ENCODE data around the gene TMEM222. TPM values are rescaled to one million over a fixed set of nuclear protein-coding genes. Genes with fewer than 3 reads are reported as not detected.

TMEM222 gene
- total RNA-seq, 1 experiment from 2014 or later = 28.7 TPM

DNA sequence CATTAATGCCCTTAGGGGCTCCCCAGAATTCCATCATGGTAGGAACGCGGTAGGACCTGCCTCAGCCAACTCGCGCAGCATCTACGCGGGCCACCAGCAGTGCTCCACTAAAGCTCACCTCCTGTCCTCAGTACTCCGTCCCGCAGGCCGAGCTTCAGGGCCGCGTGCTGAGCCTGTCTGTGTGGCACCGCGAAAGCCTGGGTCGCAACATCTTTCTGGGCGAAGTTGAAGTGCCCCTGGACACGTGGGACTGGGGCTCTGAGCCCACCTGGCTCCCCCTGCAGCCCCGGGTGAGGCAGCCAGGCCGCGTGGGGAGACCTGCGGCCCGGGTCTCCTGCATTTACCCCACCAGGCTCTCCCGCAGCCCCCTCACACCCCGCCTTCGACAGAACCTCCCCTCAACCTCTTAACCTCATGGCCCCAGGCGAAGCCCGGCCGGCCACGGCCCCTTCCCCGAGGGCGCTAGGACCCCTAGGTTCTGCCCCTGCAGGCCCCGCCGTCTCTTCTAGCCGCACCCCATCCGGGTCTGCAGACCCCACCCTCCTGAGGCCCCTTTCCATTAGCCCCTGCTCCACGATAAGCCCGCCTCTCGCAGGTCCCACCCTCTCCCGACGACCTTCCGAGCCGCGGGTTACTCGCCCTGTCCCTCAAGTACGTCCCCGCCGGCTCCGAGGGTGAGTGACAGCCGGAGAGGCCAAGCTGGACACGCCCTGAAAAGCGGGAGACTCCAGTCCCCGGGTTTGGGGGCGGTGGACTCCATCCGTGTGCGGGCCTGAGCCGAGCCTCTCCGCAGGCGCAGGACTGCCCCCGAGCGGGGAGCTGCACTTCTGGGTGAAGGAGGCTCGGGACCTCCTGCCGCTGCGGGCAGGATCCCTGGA is 28.9 kb downstream of the TMEM222 start:
- Mint-ChIP-seq H3K36me3 (peaks cover 8% of the 10 kb centered on the region; the same call in 1 of the 2 replicates), H3K9me3 (no peaks in the 10 kb centered on the region), H3K4me3 (peak overlapping the region; percentile 75), H3K27me3 (ENCODE audit: low read depth) (peaks cover 12% of the 10 kb centered on the region), H3K4me1 (peaks cover 18% of the 10 kb centered on the region), H3K27ac (no peak overlapping the region)
- DNase-seq (ENCODE audit: low spot score) (peak; percentile 98), ATAC-seq (peak; percentile 84)
- ChIA-PET CTCF (interaction anchor here (0.6 to 11.0 kb wide), 29 partner anchors 9 to 321 kb away, joined by 3 to 258 read pairs (median 4); partner anchors contain the start of genes CD164L2, IFI6, MAP3K6 and SYTL1), POLR2A (interaction anchor here (0.6 to 3.1 kb wide), 8 partner anchors 9 to 176 kb away, joined by 3 to 29 read pairs (median 7); partner anchors contain the start of genes CD164L2, MAP3K6 and SYTL1)
- TF ChIP-seq, protein P1, sequence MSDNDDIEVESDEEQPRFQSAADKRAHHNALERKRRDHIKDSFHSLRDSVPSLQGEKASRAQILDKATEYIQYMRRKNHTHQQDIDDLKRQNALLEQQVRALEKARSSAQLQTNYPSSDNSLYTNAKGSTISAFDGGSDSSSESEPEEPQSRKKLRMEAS (CRISPR knock-in tag; IDR thresholded peaks at IDR 0.05) = peak; percentile 94
- TF ChIP-seq JAZF1 (CRISPR knock-in tag; IDR thresholded peaks at IDR 0.05) = no peak
- TF ChIP-seq EMX1 (CRISPR knock-in tag; IDR thresholded peaks at IDR 0.05) = no peak; the same call in 1 of the 2 replicates
- no peak for TF ChIP-seq NFE2L1 (CRISPR knock-in tag; IDR thresholded peaks at IDR 0.05)
- no peak for TF ChIP-seq HMGA2 (CRISPR knock-in tag; IDR thresholded peaks at IDR 0.05)
- peak; percentile 74; the same call in 1 of the 2 replicates for TF ChIP-seq NR2C2 (CRISPR knock-in tag; IDR thresholded peaks at IDR 0.05)
- TF ChIP-seq ZNF232 (CRISPR knock-in tag; IDR thresholded peaks at IDR 0.05) = peak; percentile 15; the same call in 1 of the 2 replicates
- TF ChIP-seq ZNF317 (CRISPR knock-in tag; IDR thresholded peaks at IDR 0.05; ENCODE audit: borderline replicate concordance, low read depth) = 0 out of 2 replicates have a peak, but pooled peaks have one; percentile 16
- TF ChIP-seq GTF2I (CRISPR knock-in tag; conservative IDR thresholded peaks at IDR 0.05) = no peak
- peak; percentile 41; the same call in 1 of the 2 replicates for TF ChIP-seq ZNF138 (CRISPR knock-in tag; conservative IDR thresholded peaks at IDR 0.05)
- TF ChIP-seq, protein P2, sequence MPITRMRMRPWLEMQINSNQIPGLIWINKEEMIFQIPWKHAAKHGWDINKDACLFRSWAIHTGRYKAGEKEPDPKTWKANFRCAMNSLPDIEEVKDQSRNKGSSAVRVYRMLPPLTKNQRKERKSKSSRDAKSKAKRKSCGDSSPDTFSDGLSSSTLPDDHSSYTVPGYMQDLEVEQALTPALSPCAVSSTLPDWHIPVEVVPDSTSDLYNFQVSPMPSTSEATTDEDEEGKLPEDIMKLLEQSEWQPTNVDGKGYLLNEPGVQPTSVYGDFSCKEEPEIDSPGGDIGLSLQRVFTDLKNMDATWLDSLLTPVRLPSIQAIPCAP (CRISPR knock-in tag; IDR thresholded peaks at IDR 0.05) = peak; percentile 76
- no peak for TF ChIP-seq ATF1 (CRISPR knock-in tag; IDR thresholded peaks at IDR 0.05)
- TF ChIP-seq, protein P3, sequence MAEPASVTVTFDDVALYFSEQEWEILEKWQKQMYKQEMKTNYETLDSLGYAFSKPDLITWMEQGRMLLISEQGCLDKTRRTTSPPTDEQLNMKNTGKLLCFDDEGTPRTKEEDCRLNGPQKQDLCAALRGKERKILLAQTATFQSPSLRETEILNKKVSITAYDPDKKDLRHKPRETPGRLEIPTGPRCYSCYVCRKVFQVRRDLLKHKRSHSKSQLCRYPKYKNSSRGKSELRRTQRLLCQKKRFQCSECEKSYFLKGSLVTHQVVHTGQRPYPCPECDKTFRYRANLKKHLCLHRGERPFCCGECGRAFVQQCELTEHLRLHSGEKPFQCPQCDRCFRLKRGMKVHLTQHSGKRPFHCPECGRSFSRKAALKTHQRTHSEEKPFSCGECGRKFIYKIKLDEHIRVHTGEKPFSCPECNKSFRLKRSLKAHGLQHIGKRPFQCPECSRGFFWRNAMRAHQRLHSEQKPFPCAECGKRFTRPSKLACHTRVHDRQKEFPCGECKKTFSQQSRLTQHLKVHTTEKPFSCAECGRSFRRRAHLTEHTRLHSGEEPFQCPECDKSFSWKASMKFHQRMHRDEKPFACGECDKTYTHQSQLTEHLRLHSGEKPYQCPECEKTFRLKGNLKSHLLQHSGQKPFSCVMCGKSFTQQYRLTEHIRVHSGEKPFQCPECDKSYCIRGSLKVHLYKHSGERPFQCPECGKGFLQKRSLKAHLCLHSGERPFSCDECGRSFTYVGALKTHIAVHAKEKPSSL (CRISPR knock-in tag; conservative IDR thresholded peaks at IDR 0.05) = no peak
- no peak for TF ChIP-seq ZNF416 (CRISPR knock-in tag; IDR thresholded peaks at IDR 0.05)
- no peak for TF ChIP-seq ZBTB21 (CRISPR knock-in tag; IDR thresholded peaks at IDR 0.05; ENCODE audit: borderline replicate concordance)
- TF ChIP-seq, protein P4, sequence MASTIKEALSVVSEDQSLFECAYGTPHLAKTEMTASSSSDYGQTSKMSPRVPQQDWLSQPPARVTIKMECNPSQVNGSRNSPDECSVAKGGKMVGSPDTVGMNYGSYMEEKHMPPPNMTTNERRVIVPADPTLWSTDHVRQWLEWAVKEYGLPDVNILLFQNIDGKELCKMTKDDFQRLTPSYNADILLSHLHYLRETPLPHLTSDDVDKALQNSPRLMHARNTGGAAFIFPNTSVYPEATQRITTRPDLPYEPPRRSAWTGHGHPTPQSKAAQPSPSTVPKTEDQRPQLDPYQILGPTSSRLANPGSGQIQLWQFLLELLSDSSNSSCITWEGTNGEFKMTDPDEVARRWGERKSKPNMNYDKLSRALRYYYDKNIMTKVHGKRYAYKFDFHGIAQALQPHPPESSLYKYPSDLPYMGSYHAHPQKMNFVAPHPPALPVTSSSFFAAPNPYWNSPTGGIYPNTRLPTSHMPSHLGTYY (CRISPR knock-in tag; IDR thresholded peaks at IDR 0.05) = peak; percentile 69; the same call in 1 of the 2 replicates
- TF ChIP-seq, protein P5, sequence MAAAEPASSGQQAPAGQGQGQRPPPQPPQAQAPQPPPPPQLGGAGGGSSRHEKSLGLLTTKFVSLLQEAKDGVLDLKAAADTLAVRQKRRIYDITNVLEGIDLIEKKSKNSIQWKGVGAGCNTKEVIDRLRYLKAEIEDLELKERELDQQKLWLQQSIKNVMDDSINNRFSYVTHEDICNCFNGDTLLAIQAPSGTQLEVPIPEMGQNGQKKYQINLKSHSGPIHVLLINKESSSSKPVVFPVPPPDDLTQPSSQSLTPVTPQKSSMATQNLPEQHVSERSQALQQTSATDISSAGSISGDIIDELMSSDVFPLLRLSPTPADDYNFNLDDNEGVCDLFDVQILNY (CRISPR knock-in tag; IDR thresholded peaks at IDR 0.05) = 0 out of 2 replicates have a peak, but pooled peaks have one; percentile 52
- TF ChIP-seq JUN (CRISPR knock-in tag; IDR thresholded peaks at IDR 0.05) = peak; percentile 90; the same call in 1 of the 2 replicates
- TF ChIP-seq TEAD4 (CRISPR knock-in tag; IDR thresholded peaks at IDR 0.05) = peak; percentile 79
- TF ChIP-seq, protein P6, sequence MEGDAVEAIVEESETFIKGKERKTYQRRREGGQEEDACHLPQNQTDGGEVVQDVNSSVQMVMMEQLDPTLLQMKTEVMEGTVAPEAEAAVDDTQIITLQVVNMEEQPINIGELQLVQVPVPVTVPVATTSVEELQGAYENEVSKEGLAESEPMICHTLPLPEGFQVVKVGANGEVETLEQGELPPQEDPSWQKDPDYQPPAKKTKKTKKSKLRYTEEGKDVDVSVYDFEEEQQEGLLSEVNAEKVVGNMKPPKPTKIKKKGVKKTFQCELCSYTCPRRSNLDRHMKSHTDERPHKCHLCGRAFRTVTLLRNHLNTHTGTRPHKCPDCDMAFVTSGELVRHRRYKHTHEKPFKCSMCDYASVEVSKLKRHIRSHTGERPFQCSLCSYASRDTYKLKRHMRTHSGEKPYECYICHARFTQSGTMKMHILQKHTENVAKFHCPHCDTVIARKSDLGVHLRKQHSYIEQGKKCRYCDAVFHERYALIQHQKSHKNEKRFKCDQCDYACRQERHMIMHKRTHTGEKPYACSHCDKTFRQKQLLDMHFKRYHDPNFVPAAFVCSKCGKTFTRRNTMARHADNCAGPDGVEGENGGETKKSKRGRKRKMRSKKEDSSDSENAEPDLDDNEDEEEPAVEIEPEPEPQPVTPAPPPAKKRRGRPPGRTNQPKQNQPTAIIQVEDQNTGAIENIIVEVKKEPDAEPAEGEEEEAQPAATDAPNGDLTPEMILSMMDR (IDR thresholded peaks at IDR 0.05) = no peak
- TF ChIP-seq KAT7 (CRISPR knock-in tag; IDR thresholded peaks at IDR 0.05; ENCODE audit: borderline replicate concordance) = 0 out of 2 replicates have a peak, but pooled peaks have one; percentile 2
- TF ChIP-seq IRF2 (CRISPR knock-in tag; IDR thresholded peaks at IDR 0.05; ENCODE audit: borderline replicate concordance, low read depth) = no peak
- TF ChIP-seq, protein P7, sequence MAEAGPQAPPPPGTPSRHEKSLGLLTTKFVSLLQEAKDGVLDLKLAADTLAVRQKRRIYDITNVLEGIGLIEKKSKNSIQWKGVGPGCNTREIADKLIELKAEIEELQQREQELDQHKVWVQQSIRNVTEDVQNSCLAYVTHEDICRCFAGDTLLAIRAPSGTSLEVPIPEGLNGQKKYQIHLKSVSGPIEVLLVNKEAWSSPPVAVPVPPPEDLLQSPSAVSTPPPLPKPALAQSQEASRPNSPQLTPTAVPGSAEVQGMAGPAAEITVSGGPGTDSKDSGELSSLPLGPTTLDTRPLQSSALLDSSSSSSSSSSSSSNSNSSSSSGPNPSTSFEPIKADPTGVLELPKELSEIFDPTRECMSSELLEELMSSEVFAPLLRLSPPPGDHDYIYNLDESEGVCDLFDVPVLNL (CRISPR knock-in tag; IDR thresholded peaks at IDR 0.05; ENCODE audit: borderline replicate concordance, low read depth) = peak; percentile 81
- no peak; the same call in none of the 2 replicates for TF ChIP-seq ZNF423 (CRISPR knock-in tag; IDR thresholded peaks at IDR 0.05)
- TF ChIP-seq PRRX2 (CRISPR knock-in tag; IDR thresholded peaks at IDR 0.05) = 0 out of 2 replicates have a peak, but pooled peaks have one; percentile 51
- TF ChIP-seq MYBL2 (CRISPR knock-in tag; IDR thresholded peaks at IDR 0.05) = no peak
- TF ChIP-seq, protein P8, sequence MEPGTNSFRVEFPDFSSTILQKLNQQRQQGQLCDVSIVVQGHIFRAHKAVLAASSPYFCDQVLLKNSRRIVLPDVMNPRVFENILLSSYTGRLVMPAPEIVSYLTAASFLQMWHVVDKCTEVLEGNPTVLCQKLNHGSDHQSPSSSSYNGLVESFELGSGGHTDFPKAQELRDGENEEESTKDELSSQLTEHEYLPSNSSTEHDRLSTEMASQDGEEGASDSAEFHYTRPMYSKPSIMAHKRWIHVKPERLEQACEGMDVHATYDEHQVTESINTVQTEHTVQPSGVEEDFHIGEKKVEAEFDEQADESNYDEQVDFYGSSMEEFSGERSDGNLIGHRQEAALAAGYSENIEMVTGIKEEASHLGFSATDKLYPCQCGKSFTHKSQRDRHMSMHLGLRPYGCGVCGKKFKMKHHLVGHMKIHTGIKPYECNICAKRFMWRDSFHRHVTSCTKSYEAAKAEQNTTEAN (CRISPR knock-in tag; IDR thresholded peaks at IDR 0.05) = peak; percentile 20; the same call in 1 of the 2 replicates
